Body of pancreas (tissue), 4 donors: ENCODE data around the gene TRMT10C.

ENCODE experiments used
- POLR2A ChIP-seq, 3 donors: fragments of 450-650 bp; IDR thresholded peaks; one replicate each; pipeline ENCODE4 v1.6.1; 2016; ENCODE audit warnings: antibody characterized with exemption in 3 of 3, mild to moderate bottlenecking in 2 of 3
- TF ChIP-seq, protein P1 (sequence below), 7 experiments: fragments of 450-650 bp in 4 of 7; fragments of 200-600 bp in 3 of 7; sonication (generic) in 3 of 7; IDR thresholded peaks; one replicate each; pipeline ENCODE4 v1.5.1; 2016 to 2019; ENCODE audit warnings: antibody characterized with exemption in 7 of 7

DNA sequence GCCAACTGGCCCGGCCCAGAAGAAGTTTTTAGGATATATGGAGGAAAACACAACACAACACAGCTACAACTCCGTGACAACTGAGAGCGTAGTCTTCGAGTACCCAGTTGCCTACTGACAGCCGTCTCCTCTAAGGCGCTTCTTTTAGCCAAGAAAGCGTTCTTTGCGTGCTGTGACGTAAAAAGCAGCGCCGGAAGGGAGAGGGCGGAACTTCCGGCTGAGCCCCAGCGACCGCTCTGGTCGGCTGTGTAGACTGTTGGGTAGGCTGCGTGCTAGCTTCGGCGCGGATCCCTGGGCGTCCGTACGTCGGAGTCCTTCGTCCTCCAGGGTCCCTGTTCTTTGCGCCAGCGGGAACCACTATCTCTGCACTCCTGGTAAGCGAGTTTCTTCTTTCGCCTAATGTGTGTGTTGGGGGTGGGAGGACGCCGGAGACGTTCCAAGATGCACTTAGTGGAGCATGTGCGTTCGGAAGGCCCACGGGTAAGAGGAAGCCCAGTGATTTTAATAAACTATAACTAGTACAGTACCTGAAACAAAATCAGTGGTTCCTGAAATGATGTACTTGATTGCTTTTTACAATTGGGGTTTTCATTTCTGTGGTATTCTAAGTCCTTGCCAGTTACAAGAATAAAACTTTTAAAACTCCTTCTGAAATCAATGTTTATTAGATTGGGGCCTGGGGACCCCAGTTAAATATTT lies at the start of gene TRMT10C:
- TF ChIP-seq, protein P1, sequence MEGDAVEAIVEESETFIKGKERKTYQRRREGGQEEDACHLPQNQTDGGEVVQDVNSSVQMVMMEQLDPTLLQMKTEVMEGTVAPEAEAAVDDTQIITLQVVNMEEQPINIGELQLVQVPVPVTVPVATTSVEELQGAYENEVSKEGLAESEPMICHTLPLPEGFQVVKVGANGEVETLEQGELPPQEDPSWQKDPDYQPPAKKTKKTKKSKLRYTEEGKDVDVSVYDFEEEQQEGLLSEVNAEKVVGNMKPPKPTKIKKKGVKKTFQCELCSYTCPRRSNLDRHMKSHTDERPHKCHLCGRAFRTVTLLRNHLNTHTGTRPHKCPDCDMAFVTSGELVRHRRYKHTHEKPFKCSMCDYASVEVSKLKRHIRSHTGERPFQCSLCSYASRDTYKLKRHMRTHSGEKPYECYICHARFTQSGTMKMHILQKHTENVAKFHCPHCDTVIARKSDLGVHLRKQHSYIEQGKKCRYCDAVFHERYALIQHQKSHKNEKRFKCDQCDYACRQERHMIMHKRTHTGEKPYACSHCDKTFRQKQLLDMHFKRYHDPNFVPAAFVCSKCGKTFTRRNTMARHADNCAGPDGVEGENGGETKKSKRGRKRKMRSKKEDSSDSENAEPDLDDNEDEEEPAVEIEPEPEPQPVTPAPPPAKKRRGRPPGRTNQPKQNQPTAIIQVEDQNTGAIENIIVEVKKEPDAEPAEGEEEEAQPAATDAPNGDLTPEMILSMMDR (IDR thresholded peaks at IDR 0.05) = no peak
- peak; percentile 46 to 86 (median 85) for TF ChIP-seq POLR2A (IDR thresholded peaks at IDR 0.05)
